Tracheal epithelial cell (primary cell): ENCODE measurements around the gene VGF. TPM values are rescaled to one million over a fixed set of nuclear protein-coding genes. Genes with fewer than 3 reads are reported as not detected.

Source experiments
- total RNA-seq: library from RNA; depleted of rRNA; stranded (reverse); fragments of >200 nt; gene quantifications from 2 replicates; pipeline ENCODE4 v1.2.1, GENCODE V29; 2014

Gene VGF
- total RNA-seq = 0.24 TPM in 1 of 2 replicates, not detected in the other

GRCh38 chr7:101165075-101165957 lies at the start of gene VGF:
VGF (minus strand) TSS chr7:101165569; CDS start chr7:101164843, 726 bp downstream.

GRCh38 chr7:101200862-101201599 lies 35.7 kb upstream of the VGF start, which contains the start of gene MOGAT3:
MOGAT3 (minus strand) TSS chr7:101201036; CDS start chr7:101200854, 182 bp downstream.

GRCh38 chr7:101180130-101180755 lies 14.9 kb upstream of the VGF start, which contains the start of gene NAT16:
NAT16 (minus strand) TSS chr7:101180293; CDS start chr7:101174807, 5,486 bp downstream.

GRCh38 chr7:101153969-101154692 lies 11.2 kb downstream of the VGF start, which contains the start of gene AP1S1:
AP1S1 (plus strand) TSS chr7:101154476; CDS start chr7:101154515, 39 bp downstream.

GRCh38 chr7:101126651-101127459 lies 38.5 kb downstream of the VGF start, which contains the start of gene SERPINE1:
SERPINE1 (plus strand) TSS chr7:101127104; CDS start chr7:101128394, 1,290 bp downstream.

Other genes with a start within 250 kb of the VGF start
- not detected in 2 replicates for gene MUC3A, start 216.0 kb downstream of the VGF start, total RNA-seq
- gene MUC12, start 196.0 kb downstream of the VGF start, total RNA-seq = not detected in 2 replicates
- gene MUC17, start 145.5 kb downstream of the VGF start, total RNA-seq = not detected in 2 replicates
- gene TRIM56, start 80.1 kb downstream of the VGF start, total RNA-seq = 8.2 and 9.6 TPM in 2 replicates
- gene SERPINE1, start 38.5 kb downstream of the VGF start, total RNA-seq = 126 and 446 TPM in 2 replicates
- gene AP1S1, start 11.1 kb downstream of the VGF start, total RNA-seq = 116 and 212 TPM in 2 replicates
- not detected in 2 replicates for gene NAT16, start 14.7 kb upstream of the VGF start, total RNA-seq
- gene MOGAT3, start 35.5 kb upstream of the VGF start, total RNA-seq = not detected in 2 replicates
- 24.7 and 37.4 TPM in 2 replicates for gene PLOD3, start 52.0 kb upstream of the VGF start, total RNA-seq
- 91.8 and 104 TPM in 2 replicates for gene ZNHIT1, start 52.6 kb upstream of the VGF start, total RNA-seq
- gene CLDN15, start 72.2 kb upstream of the VGF start, total RNA-seq = 1.4 and 1.7 TPM in 2 replicates
- 174 and 207 TPM in 2 replicates for gene FIS1, start 79.5 kb upstream of the VGF start, total RNA-seq
- gene IFT22, start 156.2 kb upstream of the VGF start, total RNA-seq = 9.6 and 10.2 TPM in 2 replicates
- not detected in 2 replicates for gene COL26A1, start 197.3 kb upstream of the VGF start, total RNA-seq